HUES48 (cell line): ENCODE data around the gene IMMP1L.

Experiments
- H3K27ac ChIP-seq: one replicate; pipeline ENCODE4 v1.7.0; 2013; ENCODE audit warnings: low read depth, low read length, inconsistent platforms
- H3K27me3 ChIP-seq: 2 replicates; pipeline ENCODE4 v1.6.1; 2013; ENCODE audit warnings: mild to moderate bottlenecking, low read length; ENCODE audit not compliant: control insufficient read depth, insufficient read depth
- H3K36me3 ChIP-seq: 2 replicates; pipeline ENCODE4 v1.6.1; 2013; ENCODE audit warnings: low read length; ENCODE audit not compliant: control insufficient read depth, insufficient read depth
- H3K4me1 ChIP-seq: 2 replicates; pipeline ENCODE4 v1.6.1; 2013; ENCODE audit warnings: mild to moderate bottlenecking, low read length; ENCODE audit not compliant: control insufficient read depth, insufficient read depth
- H3K4me3 ChIP-seq: 2 replicates; pipeline ENCODE4 v1.5.1; 2013; ENCODE audit warnings: mild to moderate bottlenecking, low read depth, low read length
- H3K9ac ChIP-seq: 2 replicates; pipeline ENCODE4 v1.6.1; 2013; ENCODE audit warnings: mild to moderate bottlenecking, low read depth, low read length, moderate library complexity
- H3K9me3 ChIP-seq: 2 replicates; pipeline ENCODE4 v1.6.1; 2013; ENCODE audit warnings: low read length; ENCODE audit not compliant: control insufficient read depth, insufficient read depth

Gene IMMP1L

GRCh38 chr11:31404614-31405013 is 104.8 kb downstream of the IMMP1L start:
- Histone ChIP-seq H3K4me1 (no peaks in the 10 kb centered on the region), H3K36me3 (no peaks in the 10 kb centered on the region), H3K27me3 (no peaks in the 10 kb centered on the region), H3K4me3 (no peak overlapping the region), H3K27ac (no peak overlapping the region), H3K9ac (no peak overlapping the region), H3K9me3 (no peaks in the 10 kb centered on the region)

- H3K27me3 ChIP-seq: no peaks in the 10 kb centered on the region
- H3K27ac ChIP-seq: no peak overlapping the region
- H3K9ac ChIP-seq: no peak overlapping the region
- H3K4me1 ChIP-seq: no peaks in the 10 kb centered on the region
- H3K9me3 ChIP-seq: no peaks in the 10 kb centered on the region
- no peaks in the 10 kb centered on the region for H3K36me3 ChIP-seq
- H3K4me3 ChIP-seq: no peak overlapping the region
Observed at GRCh38 chr11:31397239-31397834, 112.1 kb downstream of the IMMP1L start.

- H3K9ac ChIP-seq: no peak overlapping the region
- no peak overlapping the region for H3K4me3 ChIP-seq
- H3K36me3 ChIP-seq: no peaks in the 10 kb centered on the region
- H3K9me3 ChIP-seq: no peaks in the 10 kb centered on the region
- H3K27me3 ChIP-seq: no peaks in the 10 kb centered on the region
- H3K27ac ChIP-seq: no peak overlapping the region
- H3K4me1 ChIP-seq: 0 out of 2 replicates have a peak, but pooled peaks cover 9% of the 10 kb centered on the region
Observed at GRCh38 chr11:31387379-31387778, 122.0 kb downstream of the IMMP1L start.

GRCh38 chr11:31383116-31383515 is 126.3 kb downstream of the IMMP1L start:
- Histone ChIP-seq H3K4me1 (0 out of 2 replicates have a peak, but pooled peaks cover 9% of the 10 kb centered on the region), H3K36me3 (no peaks in the 10 kb centered on the region), H3K9ac (no peak overlapping the region), H3K27me3 (no peaks in the 10 kb centered on the region), H3K9me3 (no peaks in the 10 kb centered on the region), H3K4me3 (no peak overlapping the region), H3K27ac (no peak overlapping the region)
